ENCODE results near the gene GTF2I.
"Not testable (repeated sequence)": the region's sequence is repeated elsewhere in the genome, so short reads cannot be mapped to it uniquely, and the experiment has no call there.

GTF2I gene

GRCh38 chr7:74656837-74657691 lies 454 bp upstream of the GTF2I start:
- H3K4me3 ChIP-seq (ENCODE audit: low read length, poor library complexity, severe bottlenecking): peak overlapping the region; percentile 84
- peaks cover 36% of the 10 kb centered on the region for H4K20me1 ChIP-seq (ENCODE audit: insufficient read depth, low read length, poor library complexity, severe bottlenecking)
- H3K4me2 ChIP-seq (ENCODE audit: low read depth, low read length, poor library complexity, severe bottlenecking): peak overlapping the region; percentile 88
- peaks cover 53% of the 10 kb centered on the region for H3K79me2 ChIP-seq (ENCODE audit: insufficient read depth, low read length)
- peak overlapping the region; percentile 99 for H3K9ac ChIP-seq (ENCODE audit: low read depth, low read length, poor library complexity, severe bottlenecking)
- peak overlapping the region; percentile 68 for H2AFZ ChIP-seq (ENCODE audit: low read length)
- no peaks in the 10 kb centered on the region for H3K9me3 ChIP-seq (ENCODE audit: insufficient read depth, low read depth, low read length)
- H3F3A ChIP-seq (ENCODE audit: low read depth): no peaks in the 10 kb centered on the region; the same call in 1 of the 2 replicates
- H3K4me1 ChIP-seq (ENCODE audit: insufficient read depth, low read length, poor library complexity, severe bottlenecking): peaks cover 31% of the 10 kb centered on the region
- H3K36me3 ChIP-seq (ENCODE audit: insufficient read depth, low read length): no peaks in the 10 kb centered on the region
- H3K9me2 ChIP-seq (replicated peaks; ENCODE audit: low read depth, low read length): no peaks in the 10 kb centered on the region
- TF ChIP-seq EZH2phosphoT487 (IDR thresholded peaks at IDR 0.05; ENCODE audit: borderline replicate concordance) (no peak), CTCF (conservative IDR thresholded peaks at IDR 0.05; ENCODE audit: low read length) (no peak)
- peaks cover 5% of the 10 kb centered on the region for H3K27me3 ChIP-seq (ENCODE audit: insufficient read depth, low read length, poor library complexity, severe bottlenecking)

- Histone ChIP-seq H3F3A (ENCODE audit: low read depth) (no peaks in the 10 kb centered on the region; the same call in 1 of the 2 replicates), H3K27me3 (ENCODE audit: insufficient read depth, low read length, poor library complexity, severe bottlenecking) (peaks cover 5% of the 10 kb centered on the region), H4K20me1 (ENCODE audit: insufficient read depth, low read length, poor library complexity, severe bottlenecking) (peaks cover 49% of the 10 kb centered on the region), H3K9me3 (ENCODE audit: insufficient read depth, low read depth, low read length) (no peaks in the 10 kb centered on the region), H3K4me2 (ENCODE audit: low read depth, low read length, poor library complexity, severe bottlenecking) (peak overlapping the region; percentile 86), H3K4me3 (ENCODE audit: low read length, poor library complexity, severe bottlenecking) (peak overlapping the region; percentile 84), H3K9me2 (replicated peaks; ENCODE audit: low read depth, low read length) (no peaks in the 10 kb centered on the region), H3K36me3 (ENCODE audit: insufficient read depth, low read length) (no peaks in the 10 kb centered on the region), H2AFZ (ENCODE audit: low read length) (peak overlapping the region; percentile 52; the same call in 1 of the 2 replicates), H3K4me1 (ENCODE audit: insufficient read depth, low read length, poor library complexity, severe bottlenecking) (peaks cover 37% of the 10 kb centered on the region), H3K9ac (ENCODE audit: low read depth, low read length, poor library complexity, severe bottlenecking) (peak overlapping the region; percentile 99), H3K79me2 (ENCODE audit: insufficient read depth, low read length) (peaks cover 66% of the 10 kb centered on the region)
- TF ChIP-seq CTCF (conservative IDR thresholded peaks at IDR 0.05; ENCODE audit: low read length) (no peak), EZH2phosphoT487 (IDR thresholded peaks at IDR 0.05; ENCODE audit: borderline replicate concordance) (no peak)
Observed at GRCh38 chr7:74658178-74659004, 873 bp downstream of the GTF2I start.

GRCh38 chr7:74660202-74660601 lies 2.7 kb downstream of the GTF2I start:
- Histone ChIP-seq H4K20me1 (ENCODE audit: insufficient read depth, low read length, poor library complexity, severe bottlenecking) (peaks cover 67% of the 10 kb centered on the region), H3K79me2 (ENCODE audit: insufficient read depth, low read length) (peaks cover 83% of the 10 kb centered on the region), H3K4me2 (ENCODE audit: low read depth, low read length, poor library complexity, severe bottlenecking) (peak overlapping the region; percentile 86), H3K9ac (ENCODE audit: low read depth, low read length, poor library complexity, severe bottlenecking) (peak overlapping the region; percentile 45), H3K4me3 (ENCODE audit: low read length, poor library complexity, severe bottlenecking) (peak overlapping the region; percentile 79), H3K4me1 (ENCODE audit: insufficient read depth, low read length, poor library complexity, severe bottlenecking) (peaks cover 42% of the 10 kb centered on the region)
- not testable (repeated sequence) for H3K9me2 ChIP-seq (replicated peaks; ENCODE audit: low read depth, low read length); H3F3A ChIP-seq (ENCODE audit: low read depth); H3K27me3 ChIP-seq (ENCODE audit: insufficient read depth, low read length, poor library complexity, severe bottlenecking); H3K36me3 ChIP-seq (ENCODE audit: insufficient read depth, low read length); H2AFZ ChIP-seq (ENCODE audit: low read length); H3K9me3 ChIP-seq (ENCODE audit: insufficient read depth, low read depth, low read length)

GRCh38 chr7:74661836-74662794 lies 4.6 kb downstream of the GTF2I start:
- Histone ChIP-seq H3K36me3 (ENCODE audit: insufficient read depth, low read length) (peaks cover 21% of the 10 kb centered on the region; the same call in 1 of the 2 replicates), H3K4me3 (ENCODE audit: low read length, poor library complexity, severe bottlenecking) (peak overlapping the region; percentile 79), H3K4me1 (ENCODE audit: insufficient read depth, low read length, poor library complexity, severe bottlenecking) (peaks cover 30% of the 10 kb centered on the region), H3K4me2 (ENCODE audit: low read depth, low read length, poor library complexity, severe bottlenecking) (peak overlapping the region; percentile 86), H4K20me1 (ENCODE audit: insufficient read depth, low read length, poor library complexity, severe bottlenecking) (peaks cover 83% of the 10 kb centered on the region), H3K9ac (ENCODE audit: low read depth, low read length, poor library complexity, severe bottlenecking) (peak overlapping the region; percentile 8), H3K79me2 (ENCODE audit: insufficient read depth, low read length) (peaks cover 95% of the 10 kb centered on the region)
- not testable (repeated sequence) for H3K9me3 ChIP-seq (ENCODE audit: insufficient read depth, low read depth, low read length); H3K27me3 ChIP-seq (ENCODE audit: insufficient read depth, low read length, poor library complexity, severe bottlenecking); H3F3A ChIP-seq (ENCODE audit: low read depth); H3K9me2 ChIP-seq (replicated peaks; ENCODE audit: low read depth, low read length); H2AFZ ChIP-seq (ENCODE audit: low read length)
